ENCODE data around the gene DPEP2. TPM values are rescaled to one million over a fixed set of nuclear protein-coding genes. Genes with fewer than 3 reads are reported as not detected.
"Not testable (repeated sequence)": the region's sequence is repeated elsewhere in the genome, so short reads cannot be mapped to it uniquely, and the experiment has no call there.

The DPEP2 gene
- total RNA-seq, 1 donor from 2014 or later, result not detected

DNA sequence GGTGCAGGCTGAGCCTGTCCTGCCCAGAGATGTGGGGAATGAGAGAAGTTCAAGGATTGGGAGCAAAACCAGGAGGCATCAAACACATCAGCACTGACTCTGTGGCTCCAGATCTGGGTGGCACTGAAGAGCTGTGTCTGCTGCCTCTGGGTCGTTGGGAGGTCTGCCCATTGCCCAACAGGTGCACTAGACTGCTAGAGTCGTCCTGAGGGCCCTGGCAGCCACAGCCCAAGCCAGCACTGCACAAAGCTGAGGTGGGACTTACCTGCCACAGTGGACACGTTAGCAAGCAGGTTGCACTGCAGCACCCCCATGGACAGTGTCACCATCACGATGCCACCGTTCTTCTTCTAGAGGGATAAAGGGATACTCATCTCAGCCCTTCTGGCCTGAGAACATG lies 22.3 kb downstream of the DPEP2 start:
- Mint-ChIP-seq H3K36me3 (no peaks in the 10 kb centered on the region), H3K27ac (no peak overlapping the region), H3K9me3 (no peaks in the 10 kb centered on the region), H3K27me3 (ENCODE audit: low read depth) (peaks cover 2% of the 10 kb centered on the region), H3K4me3 (no peak overlapping the region), H3K4me1 (no peaks in the 10 kb centered on the region)
- TF ChIP-seq, protein P1, sequence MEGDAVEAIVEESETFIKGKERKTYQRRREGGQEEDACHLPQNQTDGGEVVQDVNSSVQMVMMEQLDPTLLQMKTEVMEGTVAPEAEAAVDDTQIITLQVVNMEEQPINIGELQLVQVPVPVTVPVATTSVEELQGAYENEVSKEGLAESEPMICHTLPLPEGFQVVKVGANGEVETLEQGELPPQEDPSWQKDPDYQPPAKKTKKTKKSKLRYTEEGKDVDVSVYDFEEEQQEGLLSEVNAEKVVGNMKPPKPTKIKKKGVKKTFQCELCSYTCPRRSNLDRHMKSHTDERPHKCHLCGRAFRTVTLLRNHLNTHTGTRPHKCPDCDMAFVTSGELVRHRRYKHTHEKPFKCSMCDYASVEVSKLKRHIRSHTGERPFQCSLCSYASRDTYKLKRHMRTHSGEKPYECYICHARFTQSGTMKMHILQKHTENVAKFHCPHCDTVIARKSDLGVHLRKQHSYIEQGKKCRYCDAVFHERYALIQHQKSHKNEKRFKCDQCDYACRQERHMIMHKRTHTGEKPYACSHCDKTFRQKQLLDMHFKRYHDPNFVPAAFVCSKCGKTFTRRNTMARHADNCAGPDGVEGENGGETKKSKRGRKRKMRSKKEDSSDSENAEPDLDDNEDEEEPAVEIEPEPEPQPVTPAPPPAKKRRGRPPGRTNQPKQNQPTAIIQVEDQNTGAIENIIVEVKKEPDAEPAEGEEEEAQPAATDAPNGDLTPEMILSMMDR (IDR thresholded peaks at IDR 0.05; ENCODE audit: unreplicated experiment), result no peak
- DNase-seq (ENCODE audit: low spot score in 2 of 2, unreplicated experiment in 2 of 2), result no peak

DNA sequence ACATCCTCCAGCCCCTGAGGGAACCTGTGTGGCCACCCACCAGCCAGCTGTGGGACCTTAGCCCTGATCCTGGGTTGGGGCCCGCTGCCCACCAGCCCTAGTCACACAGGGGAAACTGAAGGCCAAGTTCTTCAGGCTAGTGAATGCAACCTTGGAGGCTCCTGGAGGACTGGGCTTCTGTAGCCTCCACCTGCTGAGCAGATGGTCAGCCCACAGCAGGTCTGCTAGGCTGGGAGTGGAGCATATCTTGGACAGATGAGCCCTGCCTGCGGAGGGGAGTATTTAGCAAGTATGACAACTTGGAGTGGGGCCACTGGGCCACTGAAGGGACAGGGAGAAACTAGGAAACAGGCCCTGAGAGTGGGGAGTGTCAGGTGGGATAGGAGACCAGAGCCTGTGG lies 23.1 kb downstream of the DPEP2 start:
- TF ChIP-seq, protein P1 (IDR thresholded peaks at IDR 0.05; ENCODE audit: unreplicated experiment), result no peak
- no peaks in the 10 kb centered on the region for H3K4me1 Mint-ChIP-seq
- no peak overlapping the region for H3K27ac Mint-ChIP-seq
- no peaks in the 10 kb centered on the region for H3K9me3 Mint-ChIP-seq
- H3K4me3 Mint-ChIP-seq, result no peak overlapping the region
- H3K36me3 Mint-ChIP-seq, result no peaks in the 10 kb centered on the region
- no peak for DNase-seq (ENCODE audit: low spot score in 2 of 2, unreplicated experiment in 2 of 2)
- peaks cover 2% of the 10 kb centered on the region for H3K27me3 Mint-ChIP-seq (ENCODE audit: low read depth)

DNA sequence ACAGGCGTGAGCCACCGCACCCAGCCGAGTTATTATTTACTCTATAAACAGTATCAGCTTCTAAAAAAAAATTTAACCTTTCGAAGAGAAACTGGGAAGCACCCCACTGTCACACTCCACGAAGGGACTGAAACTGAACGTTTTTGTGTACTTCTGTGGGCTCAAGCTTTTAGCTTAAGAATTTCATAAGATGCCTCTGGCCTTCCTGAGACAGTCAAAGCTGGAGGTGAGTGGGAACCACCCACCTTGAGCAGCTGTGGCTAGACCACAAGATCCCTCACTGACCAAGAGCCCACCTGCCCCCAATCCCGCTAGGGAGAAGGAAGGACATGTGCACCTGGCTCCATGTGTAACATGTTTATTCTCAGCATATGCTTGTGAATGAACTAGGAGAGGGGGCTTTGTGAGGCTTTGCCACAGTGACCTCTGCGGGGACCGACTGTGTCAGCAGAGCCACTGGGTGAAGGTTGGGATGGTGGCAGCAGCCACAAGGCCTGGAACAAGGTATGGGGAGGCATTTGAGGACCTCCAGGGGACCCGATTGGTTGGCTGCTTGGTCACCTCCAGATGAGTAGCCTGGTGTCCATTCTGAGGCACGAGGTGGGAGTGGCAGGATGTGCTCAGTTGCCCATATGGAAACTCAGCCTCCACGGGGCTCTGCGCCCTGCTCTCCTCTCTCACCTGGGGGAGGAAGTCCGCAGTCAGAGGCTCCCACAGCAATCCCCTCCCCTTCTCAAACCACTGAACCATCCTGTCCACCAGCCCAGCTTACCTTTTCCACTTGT lies 23.8 kb downstream of the DPEP2 start:
- no peak overlapping the region for H3K27ac Mint-ChIP-seq
- peaks cover 2% of the 10 kb centered on the region for H3K27me3 Mint-ChIP-seq (ENCODE audit: low read depth)
- no peaks in the 10 kb centered on the region for H3K36me3 Mint-ChIP-seq
- DNase-seq (ENCODE audit: low spot score in 2 of 2, unreplicated experiment in 2 of 2), result no peak
- no peaks in the 10 kb centered on the region for H3K4me1 Mint-ChIP-seq
- TF ChIP-seq, protein P1 (IDR thresholded peaks at IDR 0.05; ENCODE audit: unreplicated experiment), result no peak
- H3K9me3 Mint-ChIP-seq, result no peaks in the 10 kb centered on the region
- H3K4me3 Mint-ChIP-seq, result no peak overlapping the region

DNA sequence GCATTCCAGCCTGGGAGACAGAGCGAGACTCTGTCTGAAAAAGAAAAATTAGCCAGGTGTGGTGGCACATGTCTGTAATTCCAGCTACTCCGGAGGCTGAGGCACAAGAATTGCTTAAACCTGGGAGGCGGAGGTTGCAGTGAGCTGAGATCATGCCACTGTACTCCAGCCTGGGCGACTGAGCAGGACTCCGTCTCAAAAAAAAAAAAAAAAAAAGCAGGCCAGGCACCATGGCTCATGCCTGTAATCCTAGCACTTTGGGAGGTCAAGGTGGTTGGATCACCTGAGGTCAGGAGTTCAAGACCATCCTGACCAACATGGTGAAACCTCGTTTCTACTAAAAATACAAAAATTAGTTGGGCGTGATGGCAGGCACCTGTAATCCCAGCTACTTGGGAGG lies 27.0 kb downstream of the DPEP2 start:
- not testable (repeated sequence) for H3K27ac Mint-ChIP-seq; H3K4me3 Mint-ChIP-seq; H3K9me3 Mint-ChIP-seq; DNase-seq (ENCODE audit: low spot score in 2 of 2, unreplicated experiment in 2 of 2); H3K4me1 Mint-ChIP-seq; H3K36me3 Mint-ChIP-seq; H3K27me3 Mint-ChIP-seq (ENCODE audit: low read depth)

DNA sequence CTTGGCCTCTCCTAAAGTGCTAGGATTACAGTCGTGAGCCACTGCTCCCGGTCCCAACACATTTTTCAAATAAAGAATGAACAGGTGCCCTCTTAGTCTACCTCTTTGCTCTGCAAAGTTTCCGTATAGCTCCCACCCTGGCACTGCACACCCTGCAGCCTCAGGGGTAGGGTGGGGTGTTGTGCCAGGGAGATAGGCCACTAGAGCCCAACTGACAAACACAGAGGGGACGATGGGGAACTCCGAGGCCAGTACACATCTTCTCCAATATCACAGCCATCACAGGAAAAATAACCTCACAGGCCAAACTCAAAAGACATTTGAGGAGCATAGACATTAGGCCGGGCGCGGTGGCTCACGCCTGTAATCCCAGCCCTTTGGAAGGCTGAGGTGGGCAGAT lies 28.2 kb downstream of the DPEP2 start:
- no peaks in the 10 kb centered on the region for H3K36me3 Mint-ChIP-seq
- H3K4me1 Mint-ChIP-seq, result peaks cover 20% of the 10 kb centered on the region
- no peak overlapping the region for H3K27ac Mint-ChIP-seq
- H3K9me3 Mint-ChIP-seq, result no peaks in the 10 kb centered on the region
- DNase-seq (ENCODE audit: low spot score in 2 of 2, unreplicated experiment in 2 of 2), result no peak
- TF ChIP-seq, protein P1 (IDR thresholded peaks at IDR 0.05; ENCODE audit: unreplicated experiment), result no peak
- H3K27me3 Mint-ChIP-seq (ENCODE audit: low read depth), result no peaks in the 10 kb centered on the region
- no peak overlapping the region for H3K4me3 Mint-ChIP-seq

DNA sequence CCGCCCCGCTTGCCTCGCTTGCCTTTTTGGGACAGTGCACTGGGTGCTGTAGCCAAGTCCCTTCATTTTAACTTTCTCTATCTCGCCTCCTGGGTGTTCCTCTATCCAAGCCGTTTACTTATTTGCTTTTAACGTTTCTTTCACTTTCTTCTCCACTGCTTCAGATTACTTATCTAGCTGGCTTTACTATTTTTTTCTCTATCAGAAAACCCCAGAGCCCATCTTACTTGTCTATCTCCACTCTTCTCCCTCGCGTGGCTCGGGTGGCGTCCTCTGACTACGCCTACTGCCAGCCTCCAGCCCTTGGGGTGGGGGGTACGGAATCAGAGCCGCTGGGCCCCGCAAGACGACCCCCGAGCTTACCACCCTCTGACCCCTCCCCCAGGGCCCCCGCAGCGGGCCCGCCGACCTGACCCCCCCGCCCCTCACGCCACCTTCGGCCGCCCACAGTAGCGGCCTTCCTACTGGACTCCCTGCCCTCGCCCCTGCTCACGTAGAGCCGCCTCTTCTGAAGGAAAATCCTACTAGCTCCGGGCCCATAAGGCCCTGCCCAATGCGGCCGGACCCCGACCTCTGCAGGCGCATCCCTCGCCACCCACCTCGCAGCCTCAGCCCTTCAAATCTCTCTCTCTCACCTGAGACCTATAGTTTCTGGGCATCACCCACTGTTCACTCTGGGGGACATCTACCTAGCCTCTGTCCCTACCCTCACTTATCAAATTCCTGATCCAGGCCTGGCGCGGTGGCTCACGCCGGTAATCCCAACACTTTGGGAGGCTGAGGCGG lies 29.8 kb downstream of the DPEP2 start:
- TF ChIP-seq, protein P1 (IDR thresholded peaks at IDR 0.05; ENCODE audit: unreplicated experiment), result no peak
- Mint-ChIP-seq H3K4me1 (peaks cover 36% of the 10 kb centered on the region), H3K27ac (peak overlapping the region; percentile 88), H3K4me3 (peak overlapping the region; percentile 100), H3K27me3 (ENCODE audit: low read depth) (no peaks in the 10 kb centered on the region), H3K9me3 (no peaks in the 10 kb centered on the region), H3K36me3 (no peaks in the 10 kb centered on the region)
- DNase-seq (ENCODE audit: low spot score in 2 of 2, unreplicated experiment in 2 of 2), result no peak
